OCI-LY1 (cell line): ENCODE results near the gene SELENOT.
"Not testable (repeated sequence)": the region's sequence is repeated elsewhere in the genome, so short reads cannot be mapped to it uniquely, and the experiment has no call there.

ENCODE experiments used
- H2AFZ ChIP-seq: fragments of 200-600 bp; sonication (generic), shearing (Covaris generic); 2 replicates; pipeline ENCODE4 v1.6.0; 2014; ENCODE audit warnings: antibody characterized with exemption, mild to moderate bottlenecking, low read length
- H3F3A ChIP-seq: fragments of 200-600 bp; sonication (generic), shearing (Covaris generic); 2 replicates; pipeline ENCODE4 v1.6.0; 2014; ENCODE audit warnings: mild to moderate bottlenecking, antibody characterized with exemption, low read length, moderate library complexity; ENCODE audit not compliant: insufficient read depth
- H3K27ac ChIP-seq: fragments of 200-600 bp; sonication (generic); 2 replicates; pipeline ENCODE4 v1.5.1; 2014; ENCODE audit warnings: low read length, mixed run types, mild to moderate bottlenecking, low read depth; ENCODE audit not compliant: poor library complexity, severe bottlenecking
- H3K27me3 ChIP-seq: fragments of 200-600 bp; sonication (generic); 2 replicates; pipeline ENCODE4 v1.6.0; 2014; ENCODE audit warnings: antibody characterized with exemption, mild to moderate bottlenecking, low read length, moderate library complexity; ENCODE audit not compliant: insufficient read depth
- H3K36me3 ChIP-seq: fragments of 200-600 bp; sonication (generic); 2 replicates; pipeline ENCODE4 v1.6.1; 2014; ENCODE audit warnings: mild to moderate bottlenecking, antibody characterized with exemption, low read length, moderate library complexity, mixed read lengths; ENCODE audit not compliant: insufficient read depth
- H3K4me1 ChIP-seq: fragments of 200-600 bp; sonication (generic); 2 replicates; pipeline ENCODE4 v1.5.1; 2014; ENCODE audit warnings: mild to moderate bottlenecking, low read length, moderate library complexity; ENCODE audit not compliant: insufficient read depth, severe bottlenecking
- H3K4me2 ChIP-seq: fragments of 200-600 bp; sonication (generic), shearing (Covaris generic); 2 replicates; pipeline ENCODE4 v1.6.1; 2014; ENCODE audit warnings: low read length
- H3K4me3 ChIP-seq: fragments of 200-600 bp; sonication (generic); 2 replicates; pipeline ENCODE4 v1.5.1; 2014; ENCODE audit warnings: low read length, low read depth, mild to moderate bottlenecking, mixed read lengths; ENCODE audit not compliant: poor library complexity, severe bottlenecking
- H3K79me2 ChIP-seq: fragments of 200-600 bp; shearing (Covaris generic); 2 replicates; pipeline ENCODE4 v1.6.1; 2016; ENCODE audit warnings: mixed run types, low read length, mixed read lengths; ENCODE audit not compliant: insufficient read depth
- H3K9ac ChIP-seq: fragments of 200-600 bp; sonication (generic), shearing (Covaris generic); 2 replicates; pipeline ENCODE4 v1.6.1; 2014; ENCODE audit warnings: mild to moderate bottlenecking, low read length, mixed read lengths
- H3K9me2 ChIP-seq: fragments of 200-600 bp; sonication (generic), shearing (Covaris generic); 2 replicates; pipeline ENCODE4 v1.6.1; 2014; ENCODE audit warnings: low read depth, mild to moderate bottlenecking, low read length, mixed read lengths
- H3K9me3 ChIP-seq: fragments of 200-600 bp; shearing (Covaris generic); 2 replicates; pipeline ENCODE4 v1.6.1; 2014; ENCODE audit warnings: low read length, mixed read lengths
- H4K20me1 ChIP-seq: fragments of 200-600 bp; sonication (generic), shearing (Covaris generic); 2 replicates; pipeline ENCODE4 v1.6.0; 2016; ENCODE audit warnings: mild to moderate bottlenecking, low read length; ENCODE audit not compliant: insufficient read depth
- CTCF ChIP-seq: fragments of 200-600 bp; sonication (generic), shearing (Covaris generic); IDR thresholded peaks from 2 replicates; pipeline ENCODE4 v1.5.1; 2017; ENCODE audit warnings: mild to moderate bottlenecking, antibody characterized with exemption, low read length, moderate library complexity, mixed read lengths
- EZH2 ChIP-seq: fragments of 200-600 bp; sonication (generic), shearing (Covaris generic); IDR thresholded peaks from 2 replicates; pipeline ENCODE4 v1.8.0; 2017; ENCODE audit warnings: borderline replicate concordance, mixed run types, mild to moderate bottlenecking, antibody characterized with exemption, low read length, moderate library complexity, mixed read lengths

SELENOT gene

GRCh38 chr3:150594150-150594549 is 9.0 kb upstream of the SELENOT start:
- H4K20me1 ChIP-seq, result no peaks in the 10 kb centered on the region
- H3K4me2 ChIP-seq, result no peak overlapping the region
- H3F3A ChIP-seq, result no peaks in the 10 kb centered on the region
- H3K27ac ChIP-seq, result no peak overlapping the region
- no peaks in the 10 kb centered on the region for H3K27me3 ChIP-seq
- H3K4me1 ChIP-seq, result peaks cover 13% of the 10 kb centered on the region
- H3K4me3 ChIP-seq, result no peak overlapping the region
- H3K36me3 ChIP-seq, result peaks cover 16% of the 10 kb centered on the region
- no peak for TF ChIP-seq EZH2
- TF ChIP-seq CTCF, result no peak
- H2AFZ ChIP-seq, result no peak overlapping the region
- no peaks in the 10 kb centered on the region for H3K9me2 ChIP-seq
- H3K9me3 ChIP-seq, result no peaks in the 10 kb centered on the region
- peaks cover 70% of the 10 kb centered on the region for H3K79me2 ChIP-seq
- no peak overlapping the region for H3K9ac ChIP-seq

GRCh38 chr3:150597646-150598045 is 5.5 kb upstream of the SELENOT start:
- no peaks in the 10 kb centered on the region for H3K27me3 ChIP-seq
- TF ChIP-seq EZH2 (no peak), CTCF (no peak)
- peaks cover 8% of the 10 kb centered on the region; the same call in 1 of the 2 replicates for H3K36me3 ChIP-seq
- H3K9me2 ChIP-seq, result no peaks in the 10 kb centered on the region
- peaks cover 80% of the 10 kb centered on the region for H3K79me2 ChIP-seq
- no peaks in the 10 kb centered on the region for H3K9me3 ChIP-seq
- H4K20me1 ChIP-seq, result no peaks in the 10 kb centered on the region
- H3K27ac ChIP-seq, result no peak overlapping the region
- H2AFZ ChIP-seq, result no peak overlapping the region
- H3F3A ChIP-seq, result no peaks in the 10 kb centered on the region
- H3K4me3 ChIP-seq, result no peak overlapping the region
- no peak overlapping the region for H3K9ac ChIP-seq
- H3K4me1 ChIP-seq, result peaks cover 38% of the 10 kb centered on the region
- H3K4me2 ChIP-seq, result no peak overlapping the region

GRCh38 chr3:150599611-150600297 is 3.4 kb upstream of the SELENOT start:
- H3K4me2 ChIP-seq, result peak overlapping the region; percentile 79
- peaks cover 75% of the 10 kb centered on the region for H3K79me2 ChIP-seq
- H3K4me1 ChIP-seq, result peaks cover 38% of the 10 kb centered on the region
- TF ChIP-seq EZH2 (no peak), CTCF (no peak)
- H3K36me3 ChIP-seq, result peaks cover 14% of the 10 kb centered on the region
- H3K27me3 ChIP-seq, result no peaks in the 10 kb centered on the region
- H3K9me2 ChIP-seq, result no peaks in the 10 kb centered on the region
- no peak overlapping the region for H2AFZ ChIP-seq
- H3K4me3 ChIP-seq, result peak overlapping the region; percentile 88
- H3K9me3 ChIP-seq, result no peaks in the 10 kb centered on the region
- H4K20me1 ChIP-seq, result no peaks in the 10 kb centered on the region
- H3F3A ChIP-seq, result no peaks in the 10 kb centered on the region
- peak overlapping the region; percentile 86; the same call in 1 of the 2 replicates for H3K9ac ChIP-seq
- H3K27ac ChIP-seq, result peak overlapping the region; percentile 86

- H3K36me3 ChIP-seq, result peaks cover 19% of the 10 kb centered on the region
- H3K4me3 ChIP-seq, result peak overlapping the region; percentile 88
- peaks cover 49% of the 10 kb centered on the region for H3K4me1 ChIP-seq
- peak overlapping the region; percentile 86 for H3K27ac ChIP-seq
- H2AFZ ChIP-seq, H3K9me3 ChIP-seq, H4K20me1 ChIP-seq, H3K9me2 ChIP-seq, H3K27me3 ChIP-seq, H3F3A ChIP-seq: not testable (repeated sequence)
- peaks cover 82% of the 10 kb centered on the region for H3K79me2 ChIP-seq
- H3K9ac ChIP-seq, result peak overlapping the region; percentile 86
- peak overlapping the region; percentile 79 for H3K4me2 ChIP-seq
These were observed 2.2 kb upstream of the SELENOT start for GRCh38 chr3:150600647-150601530.
